Activated gamma-delta T cell (primary cell): ENCODE results near the gene CAPZA1.
"Not testable (repeated sequence)": the region's sequence is repeated elsewhere in the genome, so short reads cannot be mapped to it uniquely, and the experiment has no call there.

Experiments
- DNase-seq: peaks from one replicate; lab custom pipeline; 2025; lab: John Stamatoyannopoulos, UW

CAPZA1 gene

DNA sequence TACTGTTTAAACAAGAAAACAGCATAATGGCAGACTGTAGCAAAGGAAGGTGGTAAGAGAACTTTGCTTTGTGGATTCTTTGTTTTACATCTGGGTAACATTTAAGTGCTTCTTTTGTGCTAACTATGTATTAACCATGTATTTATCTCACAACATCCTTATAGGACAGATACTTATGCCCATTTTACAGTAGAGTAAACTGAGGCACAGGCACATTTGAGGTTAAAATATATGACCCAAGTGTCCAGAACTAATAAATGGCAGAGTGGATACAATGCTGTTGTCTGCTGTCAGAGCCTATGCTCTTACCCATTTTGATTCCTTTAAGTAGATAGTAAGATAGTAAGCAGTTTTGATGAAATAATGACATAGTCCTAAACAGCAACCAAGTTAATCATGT lies 7.3 kb downstream of the CAPZA1 start:
- no peak for DNase-seq

DNA sequence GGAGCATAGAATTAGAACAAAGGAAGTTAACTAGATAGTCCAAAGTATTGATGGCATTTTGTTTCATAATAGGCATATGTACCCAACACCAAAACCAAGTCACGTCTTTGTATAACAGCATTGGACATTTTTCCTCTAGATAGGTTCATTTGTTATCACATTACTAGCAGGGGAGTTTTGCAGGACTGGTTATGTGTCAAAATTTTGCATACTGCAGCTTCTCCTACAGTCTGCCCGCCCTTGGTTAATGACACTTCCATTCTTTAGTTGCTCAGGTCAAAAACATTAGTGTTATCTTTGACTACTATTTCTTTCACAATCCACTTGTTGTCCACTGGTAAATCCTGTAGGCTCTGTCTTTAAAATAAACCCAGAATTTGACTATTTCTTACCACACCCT lies 8.9 kb downstream of the CAPZA1 start:
- DNase-seq: no peak

DNA sequence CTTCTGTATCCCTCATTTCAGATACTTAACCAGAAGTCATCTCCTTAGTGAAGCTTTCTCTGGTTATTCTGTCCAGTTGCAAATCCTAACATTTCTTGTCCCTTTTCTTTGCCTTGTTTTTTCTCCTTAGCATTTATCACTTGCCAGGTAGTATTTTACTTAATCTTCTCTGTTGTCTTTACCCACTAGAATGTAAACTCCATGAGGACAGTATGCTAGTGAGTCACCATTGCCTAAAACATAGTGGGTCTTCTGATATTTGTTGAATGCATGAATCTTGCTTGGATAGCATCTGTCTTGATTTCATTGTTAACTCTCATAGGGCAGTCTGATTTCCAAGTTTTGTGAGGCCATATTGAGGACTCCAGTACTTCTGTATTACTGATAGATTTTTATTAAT lies 9.6 kb downstream of the CAPZA1 start:
- no peak for DNase-seq

DNA sequence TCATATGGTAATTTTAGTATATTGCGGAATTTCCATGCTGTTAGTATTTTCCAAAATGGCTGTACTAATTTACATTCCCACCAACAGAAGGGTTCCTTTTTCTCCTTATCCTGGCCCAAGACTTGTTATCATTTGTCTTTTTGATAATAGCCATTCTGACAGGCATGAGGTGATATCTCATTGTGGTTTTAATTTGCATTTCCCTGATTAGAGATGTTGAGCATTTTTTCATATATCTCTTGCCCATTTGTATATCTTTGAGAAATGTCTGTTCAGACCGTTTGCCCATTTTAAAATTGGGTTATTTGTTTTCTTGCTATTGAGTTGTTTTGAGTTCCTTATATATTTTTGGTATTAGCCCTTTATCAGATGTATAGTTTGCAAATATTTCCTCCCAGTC lies 14.0 kb downstream of the CAPZA1 start:
- no peak for DNase-seq

DNA sequence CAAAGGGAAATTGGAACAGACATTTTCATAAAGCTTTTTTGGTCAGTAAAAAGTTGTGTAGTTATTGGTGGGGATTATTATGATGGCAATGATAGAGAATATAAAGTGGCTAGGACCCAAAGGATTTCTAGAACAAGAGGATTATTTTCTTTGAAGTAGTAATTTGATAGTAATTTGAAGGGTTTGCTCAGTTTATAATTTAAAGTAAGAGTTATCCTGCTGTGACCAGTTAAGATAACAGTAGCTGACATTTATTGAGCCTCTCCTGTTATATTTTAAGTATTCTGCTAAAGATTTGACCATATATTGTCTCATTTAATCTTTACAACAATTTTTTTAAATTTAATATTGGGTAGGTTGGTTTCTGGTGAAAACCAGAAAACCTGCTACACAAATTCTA lies 14.7 kb downstream of the CAPZA1 start:
- DNase-seq: no peak

DNA sequence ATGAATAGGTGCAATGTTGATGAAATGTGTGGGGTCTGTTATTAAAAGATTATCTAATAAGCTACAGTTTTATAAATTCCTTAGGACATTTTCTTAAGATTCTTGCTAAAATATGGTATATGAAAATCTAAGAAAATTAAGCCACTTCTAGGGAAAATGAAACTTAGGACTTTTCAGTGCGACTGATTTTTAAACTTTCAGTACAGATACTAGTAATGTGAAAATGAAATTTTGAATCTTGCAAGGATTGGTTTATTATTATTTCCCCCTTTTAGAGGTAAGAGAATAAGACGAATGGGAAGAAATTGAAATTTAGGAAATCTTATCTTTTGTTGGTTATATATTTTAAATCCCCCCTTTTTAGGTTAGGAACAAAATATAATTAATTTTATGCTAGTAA lies 16.4 kb downstream of the CAPZA1 start:
- DNase-seq: no peak

DNA sequence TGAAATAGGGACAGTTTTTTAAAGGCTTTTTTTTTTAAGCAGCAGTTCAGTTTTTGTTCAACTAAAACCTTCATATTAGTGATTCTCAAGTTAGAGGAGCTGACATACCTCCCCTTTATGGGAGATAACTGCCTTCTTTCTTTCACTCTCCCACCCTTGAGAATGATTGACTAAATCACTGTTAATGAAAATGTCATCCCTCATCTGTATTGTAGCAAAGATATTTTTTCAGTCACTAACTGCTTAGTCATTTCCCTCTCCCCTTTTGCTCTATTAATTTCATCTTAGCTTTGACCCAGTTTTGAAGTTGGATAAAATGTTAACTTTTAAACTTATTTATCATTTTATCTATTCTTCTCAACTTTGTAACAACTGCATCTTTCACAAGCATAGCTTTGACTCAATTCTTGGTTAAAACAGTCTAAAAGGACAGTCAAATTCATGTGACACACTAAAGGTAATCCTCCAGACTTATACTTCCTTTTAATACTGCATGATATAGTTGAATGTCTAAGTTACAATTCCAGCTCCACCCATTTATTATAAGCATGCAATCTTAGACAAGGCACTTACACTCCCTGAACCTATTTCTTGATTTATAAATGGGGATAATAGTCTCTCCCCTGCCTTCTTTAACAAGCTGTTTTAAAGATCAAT lies 17.1 kb downstream of the CAPZA1 start:
- no peak for DNase-seq

DNA sequence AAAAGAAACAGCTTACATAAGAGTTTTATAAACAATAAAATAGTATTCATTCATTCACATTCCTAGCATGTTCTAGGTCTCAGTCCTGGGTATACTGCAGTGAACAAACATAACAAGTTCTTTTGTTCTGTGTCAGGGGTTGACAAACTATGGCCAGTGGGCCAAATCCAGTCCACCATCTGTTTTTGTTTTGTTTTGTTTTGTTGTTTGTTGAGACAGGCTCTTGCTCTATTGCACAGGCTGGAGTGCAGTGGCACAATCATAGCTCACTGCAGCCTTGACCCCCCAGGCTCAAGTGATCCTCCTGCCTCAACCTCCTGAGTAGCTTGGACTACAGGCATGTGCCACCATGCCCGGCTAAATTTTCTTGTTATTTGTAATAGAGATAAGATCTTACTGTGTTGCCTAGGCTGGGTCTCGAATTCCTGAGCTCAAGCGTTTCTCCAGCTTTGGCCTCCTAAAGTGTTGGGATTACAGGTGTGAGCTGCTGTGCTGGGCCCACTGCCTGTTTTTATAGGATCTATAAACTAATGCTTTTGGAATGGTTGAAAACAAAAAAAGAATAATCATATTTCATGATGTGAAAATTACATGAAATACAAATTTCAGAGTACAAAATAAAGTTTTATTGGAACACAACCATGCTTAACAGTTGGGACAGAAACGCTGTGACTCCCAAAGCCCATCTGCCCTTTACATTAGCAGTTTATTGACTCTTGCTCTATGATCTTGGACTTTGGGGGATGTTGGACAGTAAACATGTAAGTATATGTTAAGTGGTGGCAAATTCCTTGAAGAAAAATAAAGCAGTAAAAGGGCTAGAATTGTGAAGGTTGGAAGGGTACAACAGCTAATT lies 17.9 kb downstream of the CAPZA1 start:
- no peak for DNase-seq

DNA sequence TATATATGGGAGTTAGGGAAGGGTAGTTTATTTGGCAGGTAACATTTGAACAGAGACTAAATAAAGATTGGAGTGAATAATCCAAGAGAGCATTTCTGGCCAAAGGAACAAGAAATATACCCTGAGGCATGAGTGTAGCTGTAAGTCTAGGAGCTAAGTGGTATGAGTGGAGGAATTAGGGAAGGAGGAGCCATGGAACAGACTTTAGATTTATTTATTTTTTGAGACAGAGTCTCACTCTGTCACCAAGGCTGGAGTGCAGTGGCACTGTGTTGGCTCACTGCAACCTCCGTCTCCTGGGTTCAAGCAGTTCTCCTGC lies 18.4 kb downstream of the CAPZA1 start:
- no peak for DNase-seq

DNA sequence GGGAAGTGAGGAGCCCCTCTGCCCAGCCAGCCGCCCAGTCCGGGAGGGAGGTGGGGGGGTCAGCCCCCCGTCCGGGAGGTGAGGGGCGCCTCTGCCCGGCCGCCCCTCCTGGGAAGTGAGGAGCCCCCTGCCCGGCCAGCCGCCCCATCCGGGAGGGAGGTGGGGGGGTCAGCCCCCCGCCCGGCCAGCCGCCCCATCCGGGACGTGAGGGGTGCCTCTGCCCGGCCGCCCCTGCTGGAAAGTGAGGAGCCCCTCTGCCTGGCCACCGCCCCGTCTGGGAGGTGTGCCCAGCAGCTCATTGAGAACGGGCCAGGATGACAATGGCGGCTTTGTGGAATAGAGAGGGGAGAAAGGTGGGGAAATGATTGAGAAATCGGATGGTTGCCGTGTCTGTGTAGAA lies 20.8 kb downstream of the CAPZA1 start:
- DNase-seq: not testable (repeated sequence)

DNA sequence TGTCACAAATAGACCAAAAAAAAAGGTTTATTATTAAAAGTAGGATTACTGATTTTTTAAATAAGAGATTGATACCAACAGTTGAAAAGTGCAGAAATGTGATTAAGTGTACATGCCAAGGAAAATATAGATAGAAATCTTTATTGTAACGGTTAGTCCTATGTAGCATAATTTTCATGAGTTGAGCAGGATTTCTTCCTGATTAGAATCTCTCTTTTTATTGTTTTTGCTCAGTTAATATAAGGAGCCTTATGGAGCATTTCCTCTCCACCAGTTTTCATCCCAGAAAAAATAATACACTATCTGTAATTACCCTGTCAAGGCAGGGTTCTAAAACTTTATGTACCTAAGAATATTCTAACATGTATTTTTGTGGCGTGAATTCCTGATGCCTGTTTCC lies 23.4 kb downstream of the CAPZA1 start:
- no peak for DNase-seq

DNA sequence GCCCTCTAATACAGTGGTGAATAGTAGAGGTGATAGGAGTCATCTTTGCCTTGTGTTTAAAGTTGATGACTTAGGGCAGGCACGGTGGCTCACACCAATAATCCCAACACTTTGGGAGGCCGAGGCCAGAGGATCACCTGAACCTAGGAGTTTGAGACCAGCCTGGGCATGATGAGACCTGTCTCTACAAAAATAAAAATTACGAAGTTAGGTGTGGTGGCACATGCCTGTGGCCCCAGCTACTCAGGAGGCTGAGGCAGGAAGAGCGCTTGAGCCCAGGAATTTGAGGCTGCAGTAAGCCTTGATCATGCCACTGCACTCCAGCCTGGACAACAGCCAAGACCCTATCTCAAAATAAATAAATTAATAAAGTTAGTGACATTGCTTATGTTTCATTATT lies 26.6 kb downstream of the CAPZA1 start:
- no peak for DNase-seq

DNA sequence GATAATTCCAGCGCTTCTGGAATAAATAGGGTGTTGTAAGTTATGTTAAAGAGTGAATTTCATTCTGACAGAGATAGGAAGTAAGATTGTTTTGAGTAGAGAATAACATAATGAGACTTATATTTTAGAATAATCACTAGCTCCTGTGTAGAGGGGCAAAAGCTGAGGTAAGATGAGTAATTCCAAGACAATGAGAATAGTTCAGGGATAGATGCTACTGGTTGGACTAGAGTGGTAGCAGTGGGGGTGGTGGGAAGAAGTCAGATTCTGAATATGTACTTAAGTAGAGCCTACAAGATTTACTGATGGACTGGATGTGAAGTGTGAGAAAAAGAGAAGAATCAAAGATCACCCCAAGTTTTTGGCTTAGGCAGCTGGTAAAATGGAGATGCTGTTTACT lies 31.6 kb downstream of the CAPZA1 start:
- DNase-seq: no peak

DNA sequence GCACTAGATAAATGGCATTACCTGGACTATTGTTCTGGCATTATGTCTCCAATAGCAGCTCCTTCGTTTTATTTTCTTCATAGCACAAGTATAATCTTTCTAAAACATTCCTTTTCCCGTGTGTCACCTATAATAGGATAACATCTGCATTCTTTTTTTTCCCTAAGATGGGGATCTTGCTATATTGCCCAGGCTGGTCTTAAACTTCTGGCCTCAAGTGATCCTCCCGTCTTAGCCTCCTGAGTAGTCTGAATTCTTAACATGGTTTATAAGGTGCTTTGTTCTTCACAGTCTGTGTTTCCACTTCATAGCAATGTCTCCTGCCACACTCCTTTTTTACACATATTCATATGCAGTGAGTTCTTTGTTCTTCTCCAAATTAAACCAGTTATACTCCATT lies 46.2 kb downstream of the CAPZA1 start:
- DNase-seq: no peak

DNA sequence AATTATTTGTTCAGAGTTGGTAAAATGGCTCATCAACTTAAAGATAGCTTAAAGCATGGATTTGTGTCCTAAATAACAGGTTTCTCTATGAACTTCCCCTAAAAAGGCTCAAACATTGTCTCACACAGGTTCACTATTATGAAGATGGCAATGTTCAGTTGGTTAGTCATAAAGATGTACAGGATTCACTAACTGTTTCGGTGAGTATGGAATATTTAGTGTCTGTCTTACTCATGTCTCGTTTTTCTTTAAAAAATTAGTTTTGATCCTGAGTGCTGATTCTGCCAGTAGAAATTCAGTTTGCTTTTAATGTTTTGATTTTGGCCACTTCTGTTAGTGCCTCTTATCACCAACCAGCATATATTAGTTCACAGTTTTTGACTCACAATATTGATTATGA lies 47.3 kb downstream of the CAPZA1 start:
- DNase-seq: no peak

DNA sequence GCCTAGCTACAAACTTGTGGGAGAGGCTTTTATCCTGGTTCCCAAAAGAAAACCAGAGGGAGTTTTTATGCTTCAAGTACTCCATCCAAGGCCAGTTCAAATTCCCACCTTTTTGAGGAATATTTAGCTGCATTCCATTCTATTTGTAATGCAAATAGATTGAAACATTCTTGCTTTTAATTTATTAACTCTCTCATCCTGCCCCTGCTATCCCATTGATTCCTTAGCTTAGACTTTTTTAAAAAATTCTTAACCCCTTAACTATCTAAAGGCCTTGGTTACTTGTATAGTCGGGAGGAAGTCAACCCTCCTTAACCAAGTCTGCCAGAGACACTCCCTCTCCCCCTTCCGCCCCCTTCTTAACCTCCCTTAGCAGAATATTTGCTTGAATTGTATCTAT lies 52.4 kb downstream of the CAPZA1 start:
- DNase-seq: no peak

DNA sequence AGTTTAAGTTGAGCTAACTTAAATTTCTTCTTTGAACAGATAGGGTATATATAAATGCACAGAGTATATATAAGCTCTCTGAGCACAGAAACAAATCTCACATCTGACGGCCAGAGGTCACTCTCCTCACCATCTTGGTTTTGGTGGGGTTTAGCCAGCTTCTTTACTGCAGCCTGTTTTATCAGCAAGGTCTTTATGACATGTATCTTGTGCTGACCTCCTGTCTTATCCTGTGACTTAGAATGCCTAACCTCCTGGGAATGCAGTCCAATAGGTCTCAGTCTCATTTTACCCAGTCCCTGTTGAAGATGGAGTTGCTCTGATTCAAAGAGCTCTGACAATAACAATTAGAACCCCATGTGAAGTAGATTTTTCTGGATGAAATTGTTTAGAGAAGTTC lies 53.2 kb downstream of the CAPZA1 start:
- DNase-seq: no peak

DNA sequence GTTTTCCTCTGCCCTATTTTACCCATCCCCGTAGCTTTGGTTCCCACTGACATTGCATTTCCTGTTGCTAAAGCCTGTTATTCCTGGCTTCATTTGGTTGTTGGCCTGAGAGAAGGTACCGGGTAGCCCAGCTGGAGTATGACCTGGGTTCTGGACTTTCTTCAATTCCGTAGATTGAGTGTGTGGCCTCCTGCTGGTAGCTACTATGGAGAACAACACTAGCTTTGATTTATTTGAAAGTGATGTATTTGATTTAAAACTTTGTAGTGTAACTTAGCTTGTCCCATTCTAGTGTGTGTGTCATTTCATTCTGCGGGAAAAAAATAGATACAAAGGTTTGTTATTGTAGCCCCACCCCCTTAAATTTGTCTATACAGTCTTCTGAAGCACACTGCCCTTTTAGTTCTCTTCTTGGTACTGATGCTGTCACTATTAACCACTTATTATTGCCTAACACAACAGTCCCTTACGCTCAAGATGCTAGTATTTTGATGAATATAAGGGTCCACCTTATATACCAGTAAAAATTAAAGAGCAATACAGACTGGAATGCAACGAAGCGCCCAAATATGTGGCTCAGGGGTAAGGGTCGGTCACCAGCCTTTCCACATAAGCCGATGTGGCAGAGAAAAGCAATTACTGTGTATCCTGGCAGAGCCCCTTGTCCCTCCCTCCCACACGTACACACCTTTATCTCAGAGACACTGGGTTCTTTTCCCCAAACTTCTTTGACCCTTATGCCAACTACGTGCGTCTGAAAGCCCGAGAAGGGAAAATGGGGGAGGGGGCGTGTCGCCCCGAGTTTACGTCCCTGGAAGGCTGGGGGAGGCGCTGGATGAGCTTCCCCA lies 54.2 kb downstream of the CAPZA1 start:
- no peak for DNase-seq

DNA sequence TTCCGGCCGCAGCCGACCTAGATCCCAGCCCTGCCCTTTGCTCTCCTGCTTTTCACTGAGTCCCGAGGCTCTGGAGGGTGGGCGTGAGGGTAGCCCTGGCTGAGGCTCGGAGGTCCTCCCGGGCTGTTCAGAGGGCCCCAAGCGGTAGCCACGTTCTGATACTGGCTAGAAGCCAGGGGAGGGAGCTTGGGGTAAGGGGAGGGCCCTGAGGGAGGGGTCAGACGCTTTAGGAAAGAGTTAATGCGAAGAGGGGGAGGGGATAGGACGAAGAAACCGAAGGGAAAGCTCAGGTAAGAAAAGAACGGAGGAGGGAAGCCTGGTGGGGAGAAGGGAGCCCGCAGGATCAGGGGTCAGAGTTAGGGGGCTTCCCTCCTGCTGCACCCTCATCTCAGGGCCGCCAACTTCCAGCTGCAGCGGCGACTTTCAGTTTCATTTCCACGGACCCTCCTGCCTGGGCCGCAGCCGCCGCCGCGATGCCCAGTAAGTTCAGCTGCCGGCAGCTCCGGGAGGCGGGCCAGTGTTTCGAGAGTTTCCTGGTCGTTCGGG lies 54.9 kb downstream of the CAPZA1 start, which contains the start of gene MOV10:
Gene MOV10 (plus strand): TSS at position 220 of the 546 bp plus-strand sequence. CDS start 254 bp downstream, at position 474.
- peak; percentile 24 for DNase-seq

DNA sequence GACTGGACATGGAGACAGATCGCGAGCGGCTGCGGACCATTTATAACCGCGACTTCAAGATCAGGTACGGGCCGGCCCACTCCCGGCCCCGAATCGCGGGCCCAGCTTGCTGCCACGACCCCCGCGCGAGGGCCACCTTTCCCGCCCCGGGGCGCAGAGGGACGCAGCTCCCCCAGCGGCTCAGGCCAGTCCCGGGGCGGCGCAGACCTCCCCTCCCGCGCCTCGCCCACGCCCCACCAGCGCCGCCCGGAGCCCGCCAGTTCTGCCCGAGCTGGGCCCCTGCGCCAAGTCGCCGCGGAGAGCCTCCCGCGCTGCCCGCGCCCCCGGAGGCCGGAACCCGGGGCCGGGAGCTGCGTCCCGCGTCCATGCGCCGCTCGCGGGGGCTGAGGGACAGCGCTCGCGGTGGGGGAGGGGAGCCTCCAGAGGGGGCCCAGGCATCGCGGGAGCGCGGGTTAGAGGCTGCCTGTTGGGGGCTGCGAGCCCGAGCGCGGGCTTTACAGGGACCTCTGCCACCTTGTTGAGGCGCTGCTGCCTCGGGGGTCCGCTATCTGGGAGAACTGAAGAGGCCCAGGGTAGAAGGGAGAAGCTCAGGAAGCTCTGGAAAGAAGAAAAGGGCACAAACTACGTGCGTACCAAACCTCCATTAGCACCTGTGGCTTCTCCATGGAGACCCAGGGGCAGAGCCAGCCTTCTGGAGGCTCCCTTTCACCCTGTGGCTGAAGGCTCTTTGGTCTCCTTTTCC lies 55.5 kb downstream of the CAPZA1 start:
- DNase-seq: peak; percentile 34

DNA sequence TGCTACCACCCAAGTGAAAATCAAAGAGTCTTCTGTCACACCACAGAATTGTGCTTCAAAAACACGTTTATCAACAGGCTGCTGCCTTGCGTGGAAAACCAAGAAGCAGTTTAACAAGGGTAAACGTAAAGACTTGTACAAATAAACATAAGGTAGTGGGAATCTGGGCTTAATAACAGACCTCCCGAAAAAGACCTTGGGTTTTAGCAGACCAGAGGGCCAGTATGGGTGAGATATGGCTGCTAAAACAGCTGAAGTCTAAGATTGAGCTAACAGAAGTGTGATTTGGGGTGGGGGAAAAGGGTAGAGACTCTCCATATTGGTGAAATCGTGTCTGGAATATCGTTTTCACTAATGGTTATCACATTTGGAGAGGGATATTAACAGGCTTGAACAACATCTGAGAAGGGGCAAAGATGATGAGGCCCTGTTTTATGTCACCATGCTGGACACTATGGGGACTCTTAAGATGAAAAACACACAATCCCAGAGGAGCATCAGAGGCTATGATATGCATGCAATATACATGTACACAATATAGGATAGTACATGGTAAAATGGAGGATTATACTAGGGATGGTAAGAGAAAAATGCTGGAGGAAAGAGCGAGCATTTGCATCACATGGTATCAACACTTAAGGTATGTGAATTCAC lies 56.2 kb downstream of the CAPZA1 start:
- DNase-seq: no peak
